ENCODE data around the gene MCEE.
"Not testable (repeated sequence)": the region's sequence is repeated elsewhere in the genome, so short reads cannot be mapped to it uniquely, and the experiment has no call there.

DNA sequence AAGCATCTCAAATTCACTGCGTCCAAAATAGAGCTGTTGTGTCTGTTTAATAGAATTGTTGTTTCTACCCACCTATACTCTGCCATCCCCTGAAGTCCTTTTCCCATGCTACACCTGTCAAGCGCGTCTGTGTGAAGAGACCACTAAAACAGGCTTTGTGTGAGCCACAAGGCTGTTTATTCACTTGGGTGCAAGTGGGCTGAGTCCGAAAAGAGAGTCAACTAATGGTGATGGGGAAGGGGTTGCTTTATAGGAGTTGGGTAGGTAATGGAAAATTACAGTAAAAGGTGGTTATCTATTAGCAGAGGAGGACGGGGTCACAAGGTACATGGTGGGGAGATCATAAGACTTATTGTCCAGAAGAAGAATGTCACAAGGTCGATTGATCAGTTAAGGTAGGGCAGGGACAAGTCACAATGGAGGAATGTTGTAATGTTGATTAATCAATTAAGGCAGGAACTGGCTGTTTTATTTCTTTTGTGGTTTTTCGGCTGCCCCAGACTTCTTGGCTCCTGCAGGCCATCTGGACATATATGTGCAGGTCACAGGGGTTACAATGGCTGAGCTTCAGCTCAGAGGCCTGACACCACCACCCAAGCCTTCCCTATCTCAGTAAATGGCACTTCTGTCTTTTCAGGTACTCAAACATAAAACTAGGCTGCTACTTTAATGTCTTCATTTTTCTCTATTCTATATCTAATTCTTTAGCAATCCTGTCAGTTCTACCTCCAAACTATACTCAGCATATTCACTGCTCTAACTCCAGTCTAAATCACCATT lies 1.5 kb upstream of the MCEE start:
- TF ChIP-seq POLR2A, TAF1 (IDR thresholded peaks at IDR 0.05; ENCODE audit: low read depth, low read length): not testable (repeated sequence)

All from GM12891 (cell line).